HG03025 (cell line): ENCODE results near the gene CAD.

Source experiments
- ATAC-seq: cut with Tn5 transposase; IDR thresholded peaks from one replicate; pipeline ENCODE4 v1.9.1; 2021; ENCODE audit warnings: mild to moderate bottlenecking, moderate library complexity; ENCODE audit not compliant: unreplicated experiment, low FRiP score

Gene CAD

GRCh38 chr2:27221166-27221565, 4.0 kb downstream of the CAD start:
- no peak for ATAC-seq

GRCh38 chr2:27222407-27222806, 5.2 kb downstream of the CAD start:
- ATAC-seq, result no peak

- ATAC-seq, result no peak
Measured at GRCh38 chr2:27223416-27223815, 6.2 kb downstream of the CAD start.

- no peak for ATAC-seq
Measured at GRCh38 chr2:27225526-27225925, 8.4 kb downstream of the CAD start.

- no peak for ATAC-seq
Measured at GRCh38 chr2:27227501-27227900, 10.3 kb downstream of the CAD start.

GRCh38 chr2:27231921-27232320, 14.8 kb downstream of the CAD start:
- no peak for ATAC-seq

GRCh38 chr2:27233341-27233740, 16.2 kb downstream of the CAD start:
- no peak for ATAC-seq

GRCh38 chr2:27236136-27236535, 19.0 kb downstream of the CAD start:
- no peak for ATAC-seq

GRCh38 chr2:27236626-27237025, 19.5 kb downstream of the CAD start:
- no peak for ATAC-seq

- ATAC-seq, result no peak
Measured at GRCh38 chr2:27237341-27237945, 20.3 kb downstream of the CAD start.

- ATAC-seq, result no peak
Measured at GRCh38 chr2:27238976-27239375, 21.8 kb downstream of the CAD start.

- no peak for ATAC-seq
Measured at GRCh38 chr2:27240406-27240805, 23.2 kb downstream of the CAD start.

GRCh38 chr2:27241761-27242613, 24.8 kb downstream of the CAD start:
- ATAC-seq, result no peak

- ATAC-seq, result no peak
Measured at GRCh38 chr2:27242614-27242951, 25.4 kb downstream of the CAD start.

- no peak for ATAC-seq
Measured at GRCh38 chr2:27243391-27244130, 26.4 kb downstream of the CAD start.

GRCh38 chr2:27245116-27245515, 27.9 kb downstream of the CAD start:
- no peak for ATAC-seq

GRCh38 chr2:27245626-27246025, 28.5 kb downstream of the CAD start:
- ATAC-seq, result no peak

- no peak for ATAC-seq
Measured at GRCh38 chr2:27247893-27248292, 30.7 kb downstream of the CAD start.

- ATAC-seq, result no peak
Measured at GRCh38 chr2:27249159-27249890, 32.2 kb downstream of the CAD start.

- no peak for ATAC-seq
Measured at GRCh38 chr2:27249891-27250651, 32.9 kb downstream of the CAD start.
